ENCODE results near the gene ELL2.
"Not testable (repeated sequence)": the region's sequence is repeated elsewhere in the genome, so short reads cannot be mapped to it uniquely, and the experiment has no call there.

Gene ELL2

GRCh38 chr5:95838001-95838520 is 123.6 kb downstream of the ELL2 start:
- DNase-seq (ENCODE audit: low spot score): no peak

- no peak for DNase-seq (ENCODE audit: low spot score)
Observed at GRCh38 chr5:95837492-95837891, 124.2 kb downstream of the ELL2 start.

- not testable (repeated sequence) for DNase-seq (ENCODE audit: low spot score)
Observed at GRCh38 chr5:95836971-95837370, 124.7 kb downstream of the ELL2 start.

GRCh38 chr5:95836544-95836943 is 125.1 kb downstream of the ELL2 start:
- no peak for DNase-seq (ENCODE audit: low spot score)

- DNase-seq (ENCODE audit: low spot score): peak; percentile 63
Observed at GRCh38 chr5:95835682-95836385, 125.8 kb downstream of the ELL2 start.
